ENCODE measurements around the gene SLC6A5. TPM values are rescaled to one million over a fixed set of nuclear protein-coding genes. Genes with fewer than 3 reads are reported as not detected.

The SLC6A5 gene
- total and polyA plus RNA-seq, 2 of the 8 experiments (the other 6 are each of a cell fraction or from before 2014, with no cell fraction given) = not detected

- H3K4me1 ChIP-seq (replicated peaks in 1 of 4; ENCODE audit: control insufficient read depth in 3 of 4, insufficient read depth in 4 of 4, low read length in 3 of 4) = peaks cover 1 to 5% (median 3%) of the 10 kb centered on the region in 4 experiments; a peak in 5 of 7 replicates
- no peak overlapping the region for H3K27ac ChIP-seq (ENCODE audit: low read depth, low read length)
- H3K4me2 ChIP-seq (ENCODE audit: insufficient read depth in 1 of 2, low read depth in 2 of 2, low read length in 2 of 2) = no peak overlapping the region
- H3K27me3 ChIP-seq (replicated peaks in 1 of 4; ENCODE audit: control insufficient read depth in 3 of 4, extremely low read depth in 1 of 4, insufficient read depth in 3 of 4, low read length in 3 of 4) = no peaks in the 10 kb centered on the region; a peak in 1 of 7 replicates
- H2BK12ac ChIP-seq (ENCODE audit: low read depth, low read length) = no peak overlapping the region
- H3K79me1 ChIP-seq (ENCODE audit: low read depth, low read length) = no peaks in the 10 kb centered on the region
- ChIA-PET CTCF (ENCODE audit: partially characterized antibody) (interaction anchor here (1.2 to 1.4 kb wide), 2 partner anchors 16 to 83 kb away, joined by 3 to 4 read pairs; no protein-coding TSS in a partner anchor), POLR2A (ENCODE audit: partially characterized antibody) (no interaction called here)
- H2BK15ac ChIP-seq (ENCODE audit: low read length) = no peak overlapping the region
- no peak overlapping the region for H3K4ac ChIP-seq (replicated peaks; ENCODE audit: insufficient read length, low read depth, low read length)
- H4K20me1 ChIP-seq (replicated peaks in 1 of 2; ENCODE audit: control insufficient read depth in 1 of 2, insufficient read depth in 2 of 2, low read length in 2 of 2) = no peaks in the 10 kb centered on the region
- H3K23ac ChIP-seq (ENCODE audit: insufficient read length) = no peak overlapping the region
- H3K4me3 ChIP-seq (ENCODE audit: extremely low read depth in 1 of 4, insufficient read depth in 2 of 4, low read depth in 3 of 4, low read length in 4 of 4) = no peak overlapping the region
- no peaks in the 10 kb centered on the region for H3K9me3 ChIP-seq (ENCODE audit: insufficient read depth in 2 of 2, low read depth in 1 of 2, low read length in 1 of 2)
- H3K14ac ChIP-seq (ENCODE audit: insufficient read length) = no peak overlapping the region
- no peak overlapping the region for H4K5ac ChIP-seq (ENCODE audit: insufficient read length, low read depth, low read length)
- H2BK20ac ChIP-seq (ENCODE audit: low read length) = no peak overlapping the region
- H3K23me2 ChIP-seq (ENCODE audit: low read depth, low read length) = no peaks in the 10 kb centered on the region
- FAIRE-seq = no peak
- H2BK120ac ChIP-seq (replicated peaks; ENCODE audit: low read depth, low read length) = no peak overlapping the region
- H4K91ac ChIP-seq (replicated peaks; ENCODE audit: insufficient read length, low read length) = no peak overlapping the region
- H3K56ac ChIP-seq (replicated peaks; ENCODE audit: insufficient read length, low read depth, low read length) = no peak overlapping the region
- H3K36me3 ChIP-seq (ENCODE audit: control insufficient read depth in 2 of 4, insufficient read depth in 4 of 4, low read length in 3 of 4) = no peaks in the 10 kb centered on the region
- 76% methylated on average over 5 of the region's 5 CpGs; no CpG with 5 or more reads in 1 of the 2 experiments for WGBS, 2 experiments (ENCODE audit: extremely low coverage in 1 of 2, insufficient coverage in 1 of 2, insufficient read length in 1 of 2, insufficient replicate concordance in 2 of 2, low coverage in 1 of 2, low lambda C conversion rate in 2 of 2, missing lambda C conversion rate in 1 of 2)
- no peak overlapping the region for H3K9ac ChIP-seq (replicated peaks in 1 of 4; ENCODE audit: extremely low read depth in 1 of 4, low read depth in 3 of 4, low read length in 3 of 4)
- H2BK5ac ChIP-seq (ENCODE audit: low read depth, low read length) = no peak overlapping the region
- no peaks in the 10 kb centered on the region for H3K79me2 ChIP-seq (ENCODE audit: control insufficient read depth in 1 of 2, insufficient read depth in 2 of 2, low read length in 2 of 2)
- no peak overlapping the region for H2AK5ac ChIP-seq (ENCODE audit: low read depth, low read length)
- H3K18ac ChIP-seq (ENCODE audit: extremely low read depth, low read length) = no peak overlapping the region
- no peak for DNase-seq (ENCODE audit: low read depth in 1 of 2, low spot score in 2 of 2)
- no peak overlapping the region for H2AFZ ChIP-seq (ENCODE audit: low read length)
- H4K8ac ChIP-seq (ENCODE audit: extremely low read depth, insufficient read depth, low read length) = no peak overlapping the region
- TF ChIP-seq CEBPB (IDR thresholded peaks at IDR 0.05; ENCODE audit: low read depth, low read length) (no peak), TEAD4 (IDR thresholded peaks at IDR 0.05; ENCODE audit: low read depth, low read length) (no peak), CREB1 (IDR thresholded peaks at IDR 0.05) (no peak), EGR1 (IDR thresholded peaks at IDR 0.05; ENCODE audit: borderline replicate concordance, low read depth, low read length) (no peak), CBX5 (IDR thresholded peaks at IDR 0.05; ENCODE audit: low read depth, low read length) (no peak), RNF2 (IDR thresholded peaks at IDR 0.05; ENCODE audit: borderline replicate concordance, low read depth, low read length, missing control alignments, poor library complexity, severe bottlenecking) (no peak), JUN (IDR thresholded peaks at IDR 0.05; ENCODE audit: low read depth, low read length) (no peak), PHF8 (conservative IDR thresholded peaks at IDR 0.05; ENCODE audit: low read depth, low read length) (no peak), RAD21 (IDR thresholded peaks at IDR 0.05 in 1 of 2, conservative IDR thresholded peaks at IDR 0.05 in 1 of 2; ENCODE audit: low read depth in 2 of 2, low read length in 2 of 2) (no peak), POU5F1 (IDR thresholded peaks at IDR 0.05; ENCODE audit: low read depth, low read length) (no peak), CBX8 (IDR thresholded peaks at IDR 0.05; ENCODE audit: borderline replicate concordance, low read depth, low read length) (no peak)
- TF ChIP-seq, protein P1, sequence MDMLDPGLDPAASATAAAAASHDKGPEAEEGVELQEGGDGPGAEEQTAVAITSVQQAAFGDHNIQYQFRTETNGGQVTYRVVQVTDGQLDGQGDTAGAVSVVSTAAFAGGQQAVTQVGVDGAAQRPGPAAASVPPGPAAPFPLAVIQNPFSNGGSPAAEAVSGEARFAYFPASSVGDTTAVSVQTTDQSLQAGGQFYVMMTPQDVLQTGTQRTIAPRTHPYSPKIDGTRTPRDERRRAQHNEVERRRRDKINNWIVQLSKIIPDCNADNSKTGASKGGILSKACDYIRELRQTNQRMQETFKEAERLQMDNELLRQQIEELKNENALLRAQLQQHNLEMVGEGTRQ (IDR thresholded peaks at IDR 0.05; ENCODE audit: low read length) = no peak
- TF ChIP-seq, protein P2, sequence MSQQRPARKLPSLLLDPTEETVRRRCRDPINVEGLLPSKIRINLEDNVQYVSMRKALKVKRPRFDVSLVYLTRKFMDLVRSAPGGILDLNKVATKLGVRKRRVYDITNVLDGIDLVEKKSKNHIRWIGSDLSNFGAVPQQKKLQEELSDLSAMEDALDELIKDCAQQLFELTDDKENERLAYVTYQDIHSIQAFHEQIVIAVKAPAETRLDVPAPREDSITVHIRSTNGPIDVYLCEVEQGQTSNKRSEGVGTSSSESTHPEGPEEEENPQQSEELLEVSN (IDR thresholded peaks at IDR 0.05) = no peak
These were observed 17.5 kb downstream of the SLC6A5 start for GRCh38 chr11:20616920-20617319.
